GM23338 (cell line): ENCODE results near the gene DYNLT4. TPM values are rescaled to one million over a fixed set of nuclear protein-coding genes. Genes with fewer than 3 reads are reported as not detected.

ENCODE experiments used
- ATAC-seq: fragments of 200-7000 bp; cut with Tn5 transposase; 3 replicates; pipeline ENCODE4 v1.9.1; 2020
- DNase-seq: peaks from one replicate; pipeline ENCODE4 v3.0.0-alpha.2; 2015; ENCODE audit warnings: low spot score
- H2AFZ ChIP-seq: fragments of 200-600 bp; sonication (generic); 2 replicates; pipeline ENCODE4 v1.8.0; 2016; ENCODE audit warnings: antibody characterized with exemption, mild to moderate bottlenecking, moderate library complexity
- H3F3A ChIP-seq: fragments of 200-600 bp; sonication (generic); replicated peaks from 2 replicates; pipeline ENCODE4 v1.8.0; 2017; ENCODE audit warnings: antibody characterized with exemption, mixed run types, low read depth
- H3K27ac ChIP-seq: fragments of 200-600 bp; sonication (generic); 2 replicates; pipeline ENCODE4 v1.6.1; 2016; ENCODE audit warnings: low read depth
- H3K27me3 ChIP-seq: fragments of 200-600 bp; sonication (generic); 2 replicates; pipeline ENCODE4 v1.8.0; 2016; ENCODE audit warnings: mild to moderate bottlenecking, mixed run types, moderate library complexity; ENCODE audit not compliant: insufficient read depth
- H3K36me3 ChIP-seq: fragments of 200-600 bp; sonication (generic); 2 replicates; pipeline ENCODE4 v1.8.0; 2016; ENCODE audit warnings: mild to moderate bottlenecking; ENCODE audit not compliant: insufficient read depth
- H3K4me1 ChIP-seq: fragments of 200-600 bp; sonication (generic); 2 replicates; pipeline ENCODE4 v1.8.0; 2016; ENCODE audit warnings: mild to moderate bottlenecking, moderate library complexity; ENCODE audit not compliant: insufficient read depth
- H3K4me2 ChIP-seq: fragments of 200-600 bp; sonication (generic); 2 replicates; pipeline ENCODE4 v1.7.1; 2017; ENCODE audit warnings: mixed run types
- H3K4me3 ChIP-seq: fragments of 200-600 bp; sonication (generic); 2 replicates; pipeline ENCODE4 v1.6.1; 2016; ENCODE audit warnings: mixed run types
- H3K79me2 ChIP-seq: fragments of 200-600 bp; sonication (generic); replicated peaks from 2 replicates; pipeline ENCODE4 v1.8.0; 2017; ENCODE audit warnings: mild to moderate bottlenecking; ENCODE audit not compliant: insufficient read depth
- H3K9me2 ChIP-seq: fragments of 200-600 bp; sonication (generic); 2 replicates; pipeline ENCODE4 v1.8.0; 2017; ENCODE audit not compliant: insufficient read depth
- H4K20me1 ChIP-seq: fragments of 200-600 bp; sonication (generic); replicated peaks from 2 replicates; pipeline ENCODE4 v1.8.0; 2017; ENCODE audit warnings: mild to moderate bottlenecking; ENCODE audit not compliant: insufficient read depth
- H3K27ac Mint-ChIP-seq: 2 replicates; pipeline ENCODE4 v1.8.0; 2020; ENCODE audit warnings: inconsistent platforms, mild to moderate bottlenecking, moderate library complexity, mixed read lengths
- H3K27me3 Mint-ChIP-seq: 3 replicates; pipeline ENCODE4 v1.8.0; 2022; ENCODE audit warnings: low read depth, mild to moderate bottlenecking, moderate library complexity, mixed read lengths, inconsistent platforms; ENCODE audit not compliant: insufficient read depth, poor library complexity
- H3K36me3 Mint-ChIP-seq: 3 replicates; pipeline ENCODE4 v1.8.0; 2021; ENCODE audit warnings: low read depth, mild to moderate bottlenecking, inconsistent platforms, moderate library complexity, mixed read lengths
- H3K4me1 Mint-ChIP-seq: 3 replicates; pipeline ENCODE4 v1.8.0; 2020; ENCODE audit warnings: mild to moderate bottlenecking, inconsistent platforms, mixed read lengths
- H3K4me3 Mint-ChIP-seq: 3 replicates; pipeline ENCODE4 v1.8.0; 2021; ENCODE audit warnings: moderate library complexity, mild to moderate bottlenecking, inconsistent platforms, mixed read lengths
- H3K9me3 Mint-ChIP-seq: 3 replicates; pipeline ENCODE4 v1.8.0; 2020; ENCODE audit warnings: moderate library complexity, mild to moderate bottlenecking, inconsistent platforms, mixed read lengths
- CREB1 ChIP-seq: fragments of 250-450 bp; sonication (Bioruptor Pico); IDR thresholded peaks from 2 replicates; pipeline ENCODE4 v1.5.0; 2020; ENCODE audit warnings: low read depth, mild to moderate bottlenecking, moderate library complexity
- EZH2 ChIP-seq: fragments of 200-600 bp; sonication (generic); IDR thresholded peaks from one replicate; pipeline ENCODE4 v1.8.0; 2017; ENCODE audit warnings: antibody characterized with exemption, mild to moderate bottlenecking, low read depth; ENCODE audit not compliant: unreplicated experiment
- EZH2phosphoT487 ChIP-seq: fragments of 200-600 bp; sonication (generic); IDR thresholded peaks from one replicate; pipeline ENCODE4 v1.8.1; 2018; ENCODE audit warnings: antibody characterized with exemption; ENCODE audit not compliant: unreplicated experiment
- POLR2AphosphoS5 ChIP-seq: IDR thresholded peaks from 2 replicates; pipeline ENCODE4 v1.6.1; 2016; ENCODE audit warnings: antibody characterized with exemption, low read depth
- ZNF114 ChIP-seq: fragments of 250-450 bp; sonication (Bioruptor Pico); IDR thresholded peaks from 2 replicates; pipeline ENCODE4 v1.5.0; 2020; ENCODE audit warnings: mild to moderate bottlenecking, moderate library complexity
- ZNF331 ChIP-seq: fragments of 250-450 bp; sonication (Bioruptor Pico); IDR thresholded peaks from 2 replicates; pipeline ENCODE4 v1.5.0; 2020; ENCODE audit warnings: low read depth, mild to moderate bottlenecking, moderate library complexity
- polyA plus RNA-seq: library from polyadenylated mRNA; unstranded; fragments of >200 nt; fragmentation: Nextera tagmentation; extraction: Ambion mirVana; gene quantifications from 2 replicates; pipeline ENCODE4 v1.2.1, GENCODE V29; 2016
- total RNA-seq: library from RNA; depleted of rRNA; stranded (reverse); fragments of >200 nt; shearing (Covaris generic); gene quantifications from 2 replicates; pipeline ENCODE4 v1.2.3, GENCODE V29; 2014
- TF ChIP-seq, protein P1 (sequence below): IDR thresholded peaks from 2 replicates; pipeline ENCODE4 v1.6.1; 2016; ENCODE audit warnings: antibody characterized with exemption
- TF ChIP-seq, protein P2 (sequence below): fragments of 250-450 bp; sonication (Bioruptor Pico); IDR thresholded peaks from 2 replicates; pipeline ENCODE4 v1.5.0; 2020; ENCODE audit warnings: mild to moderate bottlenecking, moderate library complexity
- TF ChIP-seq, protein P3 (sequence below), 2 experiments: fragments of 200-600 bp in 1 of 2; sonication (generic) in 1 of 2; conservative IDR thresholded peaks; 2 replicates each; pipeline versions ENCODE4 v1.5.1 to v1.6.1; 2016 to 2017; ENCODE audit warnings: antibody characterized with exemption in 2 of 2, low read depth in 2 of 2, mild to moderate bottlenecking in 2 of 2, moderate library complexity in 1 of 2

Gene DYNLT4
- total and polyA plus RNA-seq, 2 experiments from 2014 or later: 0.73 TPM; not detected in 1

DNA sequence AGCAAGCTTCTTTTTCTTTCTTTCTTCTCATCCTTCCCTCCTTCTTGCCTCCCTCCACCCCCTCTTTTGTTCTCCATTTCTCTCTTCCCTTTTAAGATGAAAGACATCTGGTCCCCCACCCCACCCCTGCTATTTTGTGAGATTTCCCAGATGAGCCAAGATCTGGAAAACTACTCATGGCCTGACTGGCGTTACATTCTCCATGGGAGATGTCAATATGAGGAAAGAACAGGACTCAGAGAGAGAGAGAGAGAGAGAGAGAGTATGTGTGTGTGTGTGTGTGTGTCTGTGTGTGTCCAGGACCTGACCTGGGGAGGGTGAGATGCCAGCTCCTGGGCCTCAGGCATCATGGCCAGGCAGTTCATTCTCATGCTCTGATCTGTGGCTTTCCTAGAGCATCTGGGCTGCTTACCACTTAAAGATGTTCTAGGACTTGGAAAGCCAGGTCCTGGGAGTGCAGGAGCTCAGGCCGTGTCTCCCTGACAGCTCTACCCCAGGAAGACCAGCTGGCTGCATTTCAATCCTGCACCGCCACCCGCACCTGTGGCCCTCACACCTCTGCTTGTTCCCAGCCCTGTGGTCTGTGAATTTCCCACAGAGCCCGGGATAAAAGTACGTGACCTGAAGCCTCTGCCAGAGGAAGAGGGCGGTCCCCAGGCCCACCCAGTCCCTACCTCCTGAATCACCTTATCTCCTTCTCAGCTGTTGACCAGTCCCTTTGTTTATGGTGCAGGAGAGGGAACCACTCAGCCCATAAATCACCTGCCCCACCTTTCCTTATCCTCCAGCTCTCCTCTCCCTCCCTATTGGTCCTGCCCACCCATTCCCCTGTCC is 16.0 kb downstream of the DYNLT4 start:
- H3K4me1 ChIP-seq: peaks cover 7% of the 10 kb centered on the region; the same call in 1 of the 2 replicates
- H3K9me3 Mint-ChIP-seq: no peaks in the 10 kb centered on the region; the same call in 2 of the 3 replicates
- no peaks in the 10 kb centered on the region for H3K27me3 ChIP-seq
- no peak overlapping the region for H3K4me2 ChIP-seq
- no peaks in the 10 kb centered on the region for H3K9me2 ChIP-seq
- H3K79me2 ChIP-seq: no peaks in the 10 kb centered on the region
- TF ChIP-seq EZH2 (no peak), ZNF331 (CRISPR knock-in tag) (no peak), ZNF114 (no peak), CREB1 (CRISPR knock-in tag) (no peak), EZH2phosphoT487 (no peak), POLR2AphosphoS5 (no peak)
- TF ChIP-seq, protein P1, sequence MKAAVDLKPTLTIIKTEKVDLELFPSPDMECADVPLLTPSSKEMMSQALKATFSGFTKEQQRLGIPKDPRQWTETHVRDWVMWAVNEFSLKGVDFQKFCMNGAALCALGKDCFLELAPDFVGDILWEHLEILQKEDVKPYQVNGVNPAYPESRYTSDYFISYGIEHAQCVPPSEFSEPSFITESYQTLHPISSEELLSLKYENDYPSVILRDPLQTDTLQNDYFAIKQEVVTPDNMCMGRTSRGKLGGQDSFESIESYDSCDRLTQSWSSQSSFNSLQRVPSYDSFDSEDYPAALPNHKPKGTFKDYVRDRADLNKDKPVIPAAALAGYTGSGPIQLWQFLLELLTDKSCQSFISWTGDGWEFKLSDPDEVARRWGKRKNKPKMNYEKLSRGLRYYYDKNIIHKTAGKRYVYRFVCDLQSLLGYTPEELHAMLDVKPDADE: no peak
- TF ChIP-seq, protein P2, sequence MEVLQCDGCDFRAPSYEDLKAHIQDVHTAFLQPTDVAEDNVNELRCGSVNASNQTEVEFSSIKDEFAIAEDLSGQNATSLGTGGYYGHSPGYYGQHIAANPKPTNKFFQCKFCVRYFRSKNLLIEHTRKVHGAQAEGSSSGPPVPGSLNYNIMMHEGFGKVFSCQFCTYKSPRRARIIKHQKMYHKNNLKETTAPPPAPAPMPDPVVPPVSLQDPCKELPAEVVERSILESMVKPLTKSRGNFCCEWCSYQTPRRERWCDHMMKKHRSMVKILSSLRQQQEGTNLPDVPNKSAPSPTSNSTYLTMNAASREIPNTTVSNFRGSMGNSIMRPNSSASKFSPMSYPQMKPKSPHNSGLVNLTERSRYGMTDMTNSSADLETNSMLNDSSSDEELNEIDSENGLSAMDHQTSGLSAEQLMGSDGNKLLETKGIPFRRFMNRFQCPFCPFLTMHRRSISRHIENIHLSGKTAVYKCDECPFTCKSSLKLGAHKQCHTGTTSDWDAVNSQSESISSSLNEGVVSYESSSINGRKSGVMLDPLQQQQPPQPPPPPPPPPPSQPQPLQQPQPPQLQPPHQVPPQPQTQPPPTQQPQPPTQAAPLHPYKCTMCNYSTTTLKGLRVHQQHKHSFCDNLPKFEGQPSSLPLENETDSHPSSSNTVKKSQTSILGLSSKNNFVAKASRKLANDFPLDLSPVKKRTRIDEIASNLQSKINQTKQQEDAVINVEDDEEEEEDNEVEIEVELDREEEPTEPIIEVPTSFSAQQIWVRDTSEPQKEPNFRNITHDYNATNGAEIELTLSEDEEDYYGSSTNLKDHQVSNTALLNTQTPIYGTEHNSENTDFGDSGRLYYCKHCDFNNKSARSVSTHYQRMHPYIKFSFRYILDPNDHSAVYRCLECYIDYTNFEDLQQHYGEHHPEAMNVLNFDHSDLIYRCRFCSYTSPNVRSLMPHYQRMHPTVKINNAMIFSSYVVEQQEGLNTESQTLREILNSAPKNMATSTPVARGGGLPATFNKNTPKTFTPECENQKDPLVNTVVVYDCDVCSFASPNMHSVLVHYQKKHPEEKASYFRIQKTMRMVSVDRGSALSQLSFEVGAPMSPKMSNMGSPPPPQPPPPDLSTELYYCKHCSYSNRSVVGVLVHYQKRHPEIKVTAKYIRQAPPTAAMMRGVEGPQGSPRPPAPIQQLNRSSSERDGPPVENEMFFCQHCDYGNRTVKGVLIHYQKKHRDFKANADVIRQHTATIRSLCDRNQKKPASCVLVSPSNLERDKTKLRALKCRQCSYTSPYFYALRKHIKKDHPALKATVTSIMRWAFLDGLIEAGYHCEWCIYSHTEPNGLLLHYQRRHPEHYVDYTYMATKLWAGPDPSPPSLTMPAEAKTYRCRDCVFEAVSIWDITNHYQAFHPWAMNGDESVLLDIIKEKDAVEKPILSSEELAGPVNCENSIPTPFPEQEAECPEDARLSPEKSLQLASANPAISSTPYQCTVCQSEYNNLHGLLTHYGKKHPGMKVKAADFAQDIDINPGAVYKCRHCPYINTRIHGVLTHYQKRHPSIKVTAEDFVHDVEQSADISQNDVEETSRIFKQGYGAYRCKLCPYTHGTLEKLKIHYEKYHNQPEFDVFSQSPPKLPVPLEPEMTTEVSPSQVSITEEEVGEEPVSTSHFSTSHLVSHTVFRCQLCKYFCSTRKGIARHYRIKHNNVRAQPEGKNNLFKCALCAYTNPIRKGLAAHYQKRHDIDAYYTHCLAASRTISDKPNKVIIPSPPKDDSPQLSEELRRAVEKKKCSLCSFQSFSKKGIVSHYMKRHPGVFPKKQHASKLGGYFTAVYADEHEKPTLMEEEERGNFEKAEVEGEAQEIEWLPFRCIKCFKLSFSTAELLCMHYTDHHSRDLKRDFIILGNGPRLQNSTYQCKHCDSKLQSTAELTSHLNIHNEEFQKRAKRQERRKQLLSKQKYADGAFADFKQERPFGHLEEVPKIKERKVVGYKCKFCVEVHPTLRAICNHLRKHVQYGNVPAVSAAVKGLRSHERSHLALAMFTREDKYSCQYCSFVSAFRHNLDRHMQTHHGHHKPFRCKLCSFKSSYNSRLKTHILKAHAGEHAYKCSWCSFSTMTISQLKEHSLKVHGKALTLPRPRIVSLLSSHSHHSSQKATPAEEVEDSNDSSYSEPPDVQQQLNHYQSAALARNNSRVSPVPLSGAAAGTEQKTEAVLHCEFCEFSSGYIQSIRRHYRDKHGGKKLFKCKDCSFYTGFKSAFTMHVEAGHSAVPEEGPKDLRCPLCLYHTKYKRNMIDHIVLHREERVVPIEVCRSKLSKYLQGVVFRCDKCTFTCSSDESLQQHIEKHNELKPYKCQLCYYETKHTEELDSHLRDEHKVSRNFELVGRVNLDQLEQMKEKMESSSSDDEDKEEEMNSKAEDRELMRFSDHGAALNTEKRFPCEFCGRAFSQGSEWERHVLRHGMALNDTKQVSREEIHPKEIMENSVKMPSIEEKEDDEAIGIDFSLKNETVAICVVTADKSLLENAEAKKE (CRISPR knock-in tag): no peak
- TF ChIP-seq, protein P3, sequence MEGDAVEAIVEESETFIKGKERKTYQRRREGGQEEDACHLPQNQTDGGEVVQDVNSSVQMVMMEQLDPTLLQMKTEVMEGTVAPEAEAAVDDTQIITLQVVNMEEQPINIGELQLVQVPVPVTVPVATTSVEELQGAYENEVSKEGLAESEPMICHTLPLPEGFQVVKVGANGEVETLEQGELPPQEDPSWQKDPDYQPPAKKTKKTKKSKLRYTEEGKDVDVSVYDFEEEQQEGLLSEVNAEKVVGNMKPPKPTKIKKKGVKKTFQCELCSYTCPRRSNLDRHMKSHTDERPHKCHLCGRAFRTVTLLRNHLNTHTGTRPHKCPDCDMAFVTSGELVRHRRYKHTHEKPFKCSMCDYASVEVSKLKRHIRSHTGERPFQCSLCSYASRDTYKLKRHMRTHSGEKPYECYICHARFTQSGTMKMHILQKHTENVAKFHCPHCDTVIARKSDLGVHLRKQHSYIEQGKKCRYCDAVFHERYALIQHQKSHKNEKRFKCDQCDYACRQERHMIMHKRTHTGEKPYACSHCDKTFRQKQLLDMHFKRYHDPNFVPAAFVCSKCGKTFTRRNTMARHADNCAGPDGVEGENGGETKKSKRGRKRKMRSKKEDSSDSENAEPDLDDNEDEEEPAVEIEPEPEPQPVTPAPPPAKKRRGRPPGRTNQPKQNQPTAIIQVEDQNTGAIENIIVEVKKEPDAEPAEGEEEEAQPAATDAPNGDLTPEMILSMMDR (conservative IDR thresholded peaks at IDR 0.05; ENCODE audit: low read depth in 2 of 2): no peak
- no peak overlapping the region for H3K27ac Mint-ChIP-seq
- ATAC-seq: no peak
- H3K4me1 Mint-ChIP-seq: peaks cover 17% of the 10 kb centered on the region
- no peak overlapping the region; the same call in 2 of the 3 replicates for H3K4me3 Mint-ChIP-seq
- H3K36me3 Mint-ChIP-seq: no peaks in the 10 kb centered on the region
- H3K27me3 Mint-ChIP-seq: peaks cover 8% of the 10 kb centered on the region
- H3K27ac ChIP-seq: no peak overlapping the region
- no peaks in the 10 kb centered on the region; the same call in none of the 2 replicates for H3F3A ChIP-seq
- no peak overlapping the region for H3K4me3 ChIP-seq
- H3K36me3 ChIP-seq: no peaks in the 10 kb centered on the region
- no peaks in the 10 kb centered on the region for H4K20me1 ChIP-seq
- no peak for DNase-seq
- no peak overlapping the region for H2AFZ ChIP-seq
